DMS 273 (cell line): Measurements from ENCODE around the gene MADD.
A peak's percentile ranks its signal among the peaks of the same experiment; 100 is the strongest.

ENCODE experiments used
- DNase-seq: peaks from one replicate; lab custom pipeline; 2025; ENCODE audit not compliant: unreplicated experiment; lab: John Stamatoyannopoulos, UW

MADD gene

DNA sequence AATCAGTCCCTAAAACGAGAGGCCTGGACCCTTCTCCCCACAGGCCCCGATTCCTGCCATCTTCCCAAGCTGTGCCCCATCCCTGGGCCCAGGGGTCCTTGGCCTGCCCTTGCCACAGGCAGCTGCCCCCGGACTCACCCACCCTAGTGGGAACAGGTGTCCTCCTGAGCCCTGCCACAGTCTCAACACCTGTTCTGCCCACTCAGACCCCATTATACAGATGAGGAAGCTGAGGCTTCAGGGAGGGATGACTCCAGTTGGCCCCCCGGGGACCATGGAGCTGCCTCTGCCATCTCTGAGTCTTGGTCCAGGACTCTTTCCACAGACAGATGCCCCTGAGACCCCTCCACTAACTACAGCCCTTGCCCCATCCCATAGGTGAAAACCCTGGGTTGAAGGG, 66.7 kb downstream of the MADD start:
- DNase-seq: no peak

DNA sequence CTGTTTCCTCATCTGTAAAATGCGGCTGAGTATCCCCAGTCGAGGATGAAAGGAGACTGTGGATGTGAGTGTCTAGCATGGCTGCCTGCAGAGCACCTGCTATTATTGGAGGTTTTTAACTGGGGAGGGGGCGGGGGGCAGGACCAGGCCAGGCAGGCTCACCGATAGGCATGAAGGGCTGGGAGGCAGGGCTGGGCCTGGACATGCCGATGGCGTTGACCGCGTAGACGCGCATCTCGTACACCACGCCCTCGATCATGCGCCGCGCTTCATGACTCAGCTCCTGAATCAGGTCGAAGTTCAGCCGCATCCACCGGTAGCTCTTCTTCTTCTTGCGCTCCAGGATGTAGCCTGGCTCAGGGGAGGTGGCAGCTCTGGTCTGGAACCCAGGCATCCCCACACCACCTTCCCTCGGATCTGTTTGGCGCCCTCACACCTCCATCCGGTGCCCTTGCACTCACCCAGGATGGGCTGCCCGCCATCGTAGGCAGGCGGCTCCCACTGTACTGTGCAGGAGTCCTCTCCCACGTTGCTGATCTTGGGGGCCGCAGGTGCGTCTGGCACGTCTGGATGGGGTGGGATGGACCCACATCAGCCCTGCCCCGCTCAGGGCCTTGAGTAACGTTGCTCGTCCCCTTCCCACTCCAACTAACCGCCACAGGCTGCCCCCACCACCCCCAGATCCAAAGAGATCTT, 67.4 kb downstream of the MADD start:
- no peak for DNase-seq

DNA sequence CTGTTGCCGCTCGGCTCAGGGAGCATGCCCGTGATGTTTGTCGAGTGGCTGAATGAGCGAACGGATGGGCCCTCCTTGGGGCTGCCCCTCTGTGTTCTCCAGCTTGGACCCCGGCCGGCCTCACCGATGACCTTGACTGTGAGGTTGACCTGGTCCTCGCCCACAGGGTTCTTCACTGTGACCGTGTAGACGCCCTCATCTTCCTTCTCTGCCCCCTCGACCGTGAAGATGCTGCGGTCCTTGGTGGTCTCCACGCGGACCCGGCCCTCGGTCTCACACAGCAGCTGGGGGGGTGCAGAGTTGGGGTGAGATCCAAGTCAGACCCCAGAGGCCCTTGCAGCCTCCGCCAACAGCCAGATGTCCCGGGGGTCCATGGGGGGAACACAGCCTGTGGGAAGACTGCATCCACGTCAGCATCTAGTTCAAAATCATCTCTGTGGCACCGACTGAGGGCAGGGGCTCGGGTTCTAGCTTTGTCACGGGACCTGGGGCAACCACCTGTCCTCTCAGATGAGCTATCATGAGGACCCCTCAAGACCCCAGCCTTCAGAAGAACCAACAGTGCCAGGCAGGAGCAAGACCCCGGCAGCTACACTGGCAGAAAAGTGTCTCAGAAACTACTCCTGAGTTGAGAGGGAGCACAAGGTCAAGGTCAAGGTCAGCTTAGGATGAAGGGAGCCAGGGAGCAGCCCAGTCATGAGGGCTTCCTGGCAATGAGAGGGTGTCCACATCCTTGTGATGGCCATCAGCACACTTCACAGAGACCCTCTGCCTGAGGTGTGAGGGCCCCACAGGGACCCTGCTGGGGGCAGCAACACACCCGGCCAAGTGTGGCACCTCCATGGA, 68.7 kb downstream of the MADD start:
- DNase-seq: no peak

DNA sequence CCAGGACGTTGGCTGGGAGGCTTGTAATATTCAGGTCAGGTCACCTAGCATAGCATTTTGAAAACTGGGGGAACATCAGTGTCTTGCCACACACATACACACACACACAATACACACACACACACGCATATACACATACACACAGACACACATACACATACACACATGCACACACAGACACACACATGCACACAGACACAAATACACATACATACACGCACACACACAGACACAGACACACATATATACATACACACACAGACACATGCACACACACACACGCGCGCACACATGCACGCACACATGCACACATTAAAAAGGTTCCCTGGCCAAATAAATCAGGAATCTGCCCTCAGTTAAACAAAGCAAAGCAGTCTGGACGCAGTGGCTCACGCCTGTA, 70.1 kb downstream of the MADD start:
- DNase-seq: no peak

DNA sequence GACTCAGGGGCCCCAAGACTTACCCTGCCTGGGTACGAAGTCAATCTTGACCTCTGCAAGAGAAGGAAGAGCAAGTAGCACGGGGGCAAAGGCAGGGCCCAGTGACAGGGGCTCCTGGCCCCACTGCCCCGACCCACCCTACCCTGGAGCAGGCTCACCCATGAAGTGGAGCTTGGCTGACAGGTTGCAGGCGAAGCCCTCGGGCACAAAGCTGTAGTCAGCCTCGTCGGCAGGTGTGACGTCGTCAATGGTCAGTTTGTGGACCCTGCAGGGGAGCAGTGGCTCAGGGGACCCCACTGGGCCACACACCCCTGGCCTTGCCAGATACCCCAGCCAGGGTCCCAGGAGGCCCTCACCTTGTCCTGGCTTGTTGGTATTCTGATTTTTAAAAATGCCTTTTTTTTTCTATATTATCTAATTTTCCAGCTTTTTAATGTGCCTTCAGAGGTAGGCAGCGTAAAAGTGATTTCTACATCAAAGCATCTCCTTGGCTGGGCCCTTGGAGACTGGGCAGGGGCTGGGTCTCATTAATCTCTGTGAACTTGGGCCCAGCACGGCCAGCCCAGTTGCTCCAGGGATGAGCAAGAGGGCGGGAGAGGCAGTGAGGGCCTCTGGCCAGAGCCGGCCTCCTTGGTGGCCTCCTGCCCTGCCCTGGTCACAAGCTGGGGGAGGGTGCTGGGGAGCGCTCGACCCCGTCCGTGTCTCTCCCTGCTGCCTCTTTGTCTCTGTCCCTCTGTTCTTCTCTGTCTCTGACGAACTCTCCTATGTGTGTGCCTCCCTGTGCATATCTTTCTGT, 71.2 kb downstream of the MADD start:
- DNase-seq: no peak

DNA sequence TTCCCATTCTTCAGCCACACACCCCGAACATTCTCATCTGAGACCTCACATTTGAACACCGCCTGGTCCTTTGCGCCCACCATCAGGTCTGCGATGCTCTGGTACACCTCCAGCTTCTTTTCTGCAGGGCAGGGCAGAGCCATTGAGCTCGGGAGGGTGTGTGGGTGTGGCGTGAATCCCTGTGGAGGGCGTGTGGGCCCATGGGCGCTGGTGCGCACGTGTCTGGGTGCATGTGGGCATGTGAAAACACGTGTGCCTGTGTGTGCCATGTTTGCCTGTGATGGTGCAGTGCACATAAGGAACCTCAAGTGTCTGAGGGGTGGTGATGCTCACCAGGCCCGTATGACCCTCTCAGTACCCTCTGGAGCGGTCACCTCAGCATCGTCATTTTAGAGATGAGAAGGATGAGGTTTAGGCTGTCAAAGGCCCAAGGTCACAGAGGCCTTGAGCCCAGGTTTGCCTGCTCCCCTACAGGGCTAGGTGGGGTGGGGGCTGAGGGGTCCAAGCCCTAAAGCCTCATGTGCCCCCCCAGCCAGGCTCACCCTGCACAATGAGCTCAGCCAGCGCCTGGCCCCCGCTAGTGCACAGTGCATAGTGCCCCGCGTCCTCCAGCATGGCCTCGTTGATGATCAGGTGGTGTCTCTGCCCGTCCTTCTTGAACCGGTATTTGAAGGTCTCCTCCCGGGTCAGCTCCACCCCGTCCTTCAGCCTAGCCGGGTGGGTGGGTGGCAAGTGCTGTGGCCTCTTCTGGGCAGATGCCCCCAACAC, 72.3 kb downstream of the MADD start:
- no peak for DNase-seq

DNA sequence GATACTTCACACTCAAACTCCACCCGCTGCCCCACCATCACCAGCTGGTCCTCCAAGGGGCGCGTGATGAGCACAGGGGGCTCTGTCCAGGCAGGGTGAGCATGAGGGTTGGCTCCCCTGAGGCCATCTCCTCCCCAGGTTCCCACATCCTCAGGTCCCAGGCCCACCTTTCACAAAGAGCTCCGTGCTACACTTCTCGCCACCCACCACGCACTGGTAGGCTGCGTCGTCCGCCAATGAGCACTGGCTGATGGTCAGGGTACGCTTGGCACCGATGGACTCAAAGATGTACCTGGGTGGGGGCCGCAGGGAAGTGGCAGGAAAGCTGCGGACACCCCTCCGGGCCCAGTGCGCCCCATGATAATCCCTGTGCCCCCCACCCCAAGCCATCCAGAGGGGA, 72.9 kb downstream of the MADD start:
- no peak for DNase-seq

DNA sequence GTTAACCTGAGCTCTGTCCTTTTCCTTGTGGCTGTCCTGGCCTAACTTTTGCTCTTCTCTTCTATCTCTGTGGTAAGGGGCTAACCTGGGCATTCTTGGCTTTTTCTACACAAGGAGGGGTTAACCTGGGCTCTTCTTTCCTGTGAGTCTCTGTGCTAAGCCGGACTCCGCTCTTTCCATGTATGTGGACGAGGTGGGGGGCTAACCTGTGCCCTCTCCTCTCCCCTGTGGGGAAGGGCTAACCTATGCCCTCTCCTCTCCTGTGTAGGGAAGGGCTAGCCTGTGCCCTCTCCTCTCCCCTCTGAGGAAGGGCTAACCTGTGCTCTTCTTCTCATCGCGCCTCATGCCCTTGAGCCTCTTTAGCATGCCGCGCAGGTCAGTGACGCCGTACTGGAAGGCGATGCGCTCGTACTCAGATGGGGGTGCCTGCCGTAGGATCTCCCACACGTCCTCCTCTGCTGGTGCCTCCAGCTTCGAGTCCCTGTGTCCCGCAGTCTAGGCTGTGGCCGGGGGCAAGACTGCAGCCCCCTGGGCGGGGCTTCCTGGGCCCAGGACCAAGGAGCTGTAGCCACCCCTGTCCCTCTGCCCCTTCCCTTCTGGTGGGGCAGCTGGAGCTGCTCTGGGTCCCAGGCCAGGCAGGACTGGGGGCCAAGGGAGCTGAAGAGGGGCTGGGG, 76.1 kb downstream of the MADD start:
- no peak for DNase-seq

DNA sequence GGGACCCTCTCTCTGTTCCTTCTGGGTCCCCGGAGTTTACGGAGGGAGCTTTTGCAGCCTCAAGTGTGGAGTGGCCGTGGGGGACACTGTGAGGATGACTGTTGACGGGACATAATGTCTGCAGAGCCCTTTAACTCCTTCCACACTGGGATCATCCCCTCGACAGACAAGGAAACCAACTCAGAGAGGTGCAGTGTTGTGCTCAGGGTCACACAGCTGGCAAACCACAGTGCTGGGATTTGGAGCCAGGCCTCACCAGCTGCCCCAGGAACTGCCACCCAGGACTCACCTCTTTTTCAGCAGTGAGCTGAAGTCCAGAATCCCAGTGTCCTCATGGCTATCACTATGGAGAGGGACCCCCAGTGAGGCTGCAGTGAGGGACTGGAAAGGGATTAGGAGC, 77.2 kb downstream of the MADD start:
- no peak for DNase-seq

DNA sequence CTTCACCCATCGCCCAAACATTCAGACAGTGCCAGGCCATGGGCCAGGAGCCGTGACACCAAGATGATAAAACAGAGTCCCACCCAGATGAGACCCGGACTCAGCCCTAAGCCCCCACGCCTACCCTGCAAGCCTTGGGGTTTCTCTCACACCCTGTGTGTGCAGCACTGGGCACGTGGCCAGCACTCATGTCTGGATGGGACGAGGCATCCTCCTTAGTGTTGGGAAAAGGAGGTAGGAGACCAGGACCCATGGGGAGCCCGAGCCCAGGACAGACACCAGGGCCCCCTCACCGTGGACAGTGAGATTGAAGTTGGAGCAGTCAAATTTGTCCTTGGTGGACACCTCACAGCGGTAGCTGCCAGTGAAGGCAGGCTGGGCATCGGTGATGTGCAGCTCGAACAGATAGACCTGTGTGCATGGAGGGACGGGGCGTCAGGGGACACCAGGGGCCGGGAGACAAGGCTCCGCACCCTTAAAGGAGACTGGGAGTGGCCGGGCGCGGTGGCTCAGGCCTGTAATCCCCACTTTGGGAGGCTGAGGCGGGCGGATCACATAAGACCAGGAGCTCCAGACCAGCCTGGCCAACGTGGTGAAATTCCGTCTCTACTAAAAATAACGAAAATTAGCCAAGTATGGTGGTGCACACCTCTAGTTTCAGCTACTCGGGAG, 78.3 kb downstream of the MADD start:
- no peak for DNase-seq

DNA sequence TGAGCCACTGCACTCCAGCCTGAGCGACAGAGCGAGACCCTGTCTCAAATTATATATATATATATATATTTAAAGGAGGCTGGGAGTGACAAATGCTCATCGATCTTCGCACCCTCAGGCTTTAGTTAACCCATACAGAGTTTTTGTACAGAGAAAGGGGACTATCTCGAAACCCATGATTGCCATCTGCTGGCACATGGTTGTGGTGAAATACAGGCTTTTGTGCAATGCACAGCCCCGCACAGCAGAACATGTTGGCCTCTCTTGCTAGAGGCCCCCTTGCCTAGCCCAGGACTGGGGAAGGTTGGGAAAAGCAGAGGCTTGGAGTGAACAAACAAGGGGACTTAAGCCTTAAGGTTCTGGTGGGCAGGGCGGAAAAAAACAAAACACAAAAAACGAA, 78.9 kb downstream of the MADD start:
- DNase-seq: peak; percentile 70

DNA sequence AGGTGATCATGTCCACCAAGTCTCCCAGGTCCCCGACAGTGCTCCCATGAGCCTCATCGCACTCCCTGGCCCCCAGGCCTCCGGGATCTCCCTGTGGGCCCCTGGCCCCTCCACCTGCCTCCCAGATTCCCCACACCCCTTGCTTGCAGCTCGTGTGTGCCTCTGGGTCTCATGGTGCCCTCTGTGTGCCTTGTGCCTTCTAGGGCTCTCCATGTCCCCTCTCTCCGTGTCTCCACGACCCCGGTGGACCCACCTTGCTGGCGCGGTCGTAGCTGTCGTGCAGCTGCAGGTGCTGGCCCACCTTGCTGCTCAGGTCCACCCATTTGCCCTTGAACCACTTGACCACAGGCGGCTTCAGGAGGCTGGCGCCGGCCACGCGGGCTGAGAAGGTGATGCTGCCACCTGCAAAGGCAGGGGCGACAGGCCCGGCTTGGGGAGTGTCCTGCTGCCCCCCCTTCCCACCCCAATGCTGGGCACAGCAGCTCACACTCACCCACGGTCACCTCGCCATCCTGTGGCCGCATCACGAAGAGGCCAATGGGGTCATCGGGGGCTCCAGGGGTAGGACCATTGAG, 79.7 kb downstream of the MADD start:
- DNase-seq: no peak

DNA sequence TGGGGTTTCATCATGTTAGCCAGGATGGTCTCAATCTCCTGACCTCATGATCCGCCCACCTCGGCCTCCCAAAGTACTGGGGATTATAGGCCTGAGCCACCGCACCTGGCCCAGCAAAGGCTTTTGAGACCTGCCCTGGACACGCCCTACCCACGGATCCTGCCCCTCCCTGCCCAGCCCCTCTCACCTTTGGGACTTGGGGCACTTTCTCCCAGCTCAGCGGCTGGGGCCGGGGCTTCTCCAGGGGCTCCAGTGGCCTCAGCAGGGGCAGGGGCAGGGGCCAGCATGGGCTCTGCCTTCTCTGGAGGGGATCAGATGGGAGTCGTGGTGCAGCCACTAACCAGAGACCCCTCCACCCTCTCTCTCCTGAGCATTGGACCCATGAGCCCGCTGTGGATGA, 80.4 kb downstream of the MADD start:
- no peak for DNase-seq

DNA sequence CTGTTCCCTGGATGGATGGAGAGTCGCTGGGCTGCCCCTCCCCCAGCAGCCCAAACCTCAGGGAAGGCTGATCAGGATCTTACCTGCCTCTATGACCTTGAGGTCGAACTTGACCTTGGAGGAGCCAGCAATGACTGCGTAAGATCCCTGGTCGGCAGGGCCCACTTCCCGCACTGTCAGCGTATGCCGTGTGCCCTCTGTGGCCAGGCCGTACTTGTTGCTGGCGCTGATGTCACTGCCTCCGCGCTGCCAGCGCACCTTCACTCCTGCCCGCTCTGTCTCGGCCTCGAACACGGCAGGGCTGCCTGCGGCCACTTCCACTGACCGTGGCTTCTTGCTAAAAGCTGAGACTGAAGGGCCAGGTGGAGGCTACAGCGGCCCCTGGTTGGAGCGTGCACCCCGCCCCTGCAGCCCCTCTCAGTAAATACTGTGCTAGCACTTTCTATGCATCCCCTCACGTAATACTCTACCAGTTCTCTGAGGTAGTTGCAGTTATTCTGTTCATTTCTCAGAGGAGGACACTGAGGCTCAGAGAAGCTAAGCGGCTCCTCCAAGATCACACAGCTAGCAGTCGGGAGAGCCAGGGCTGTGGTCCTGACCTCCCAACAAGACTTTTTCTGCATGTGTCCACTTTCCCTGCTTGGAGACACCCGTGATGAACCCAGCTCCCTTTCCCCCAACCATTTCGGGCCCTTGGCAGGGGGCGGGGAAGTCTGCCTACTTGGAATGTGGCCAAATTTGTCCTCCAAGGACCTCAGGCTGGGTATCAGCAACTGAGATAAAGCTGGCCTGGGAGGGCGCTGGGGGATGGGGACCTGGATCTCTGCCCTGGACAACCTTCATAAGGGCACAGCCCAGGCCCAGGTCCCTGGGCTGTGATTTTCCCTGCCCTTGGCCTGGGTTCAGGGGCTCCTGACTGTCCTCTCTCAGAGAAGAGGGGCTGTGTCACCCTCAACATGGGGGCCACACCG, 81.5 kb downstream of the MADD start:
- DNase-seq: no peak

DNA sequence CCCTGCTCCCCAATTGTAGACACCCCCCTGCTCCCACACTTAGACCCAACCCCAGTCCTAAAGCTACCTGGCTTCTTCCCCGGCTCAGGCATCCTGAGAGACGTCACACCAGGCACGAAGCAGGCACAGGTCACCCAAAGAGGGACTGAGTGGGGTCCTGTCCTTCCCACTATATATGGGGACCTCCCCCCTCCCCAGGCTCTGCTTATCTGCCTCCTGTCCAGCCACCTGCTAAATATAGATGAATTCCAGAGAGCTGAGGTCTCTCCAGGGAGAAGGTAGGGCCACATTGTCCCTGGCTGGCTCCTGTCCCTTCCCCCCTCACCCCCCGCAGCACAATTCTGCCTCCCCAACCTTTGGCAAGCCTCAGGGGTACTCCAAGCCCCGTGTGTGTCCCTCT, 82.6 kb downstream of the MADD start, which contains the start of gene MYBPC3:
MYBPC3 (minus strand) TSS at position 147 of the 400 bp plus-strand sequence; CDS start at position 92, 55 bp downstream.
- DNase-seq: no peak

DNA sequence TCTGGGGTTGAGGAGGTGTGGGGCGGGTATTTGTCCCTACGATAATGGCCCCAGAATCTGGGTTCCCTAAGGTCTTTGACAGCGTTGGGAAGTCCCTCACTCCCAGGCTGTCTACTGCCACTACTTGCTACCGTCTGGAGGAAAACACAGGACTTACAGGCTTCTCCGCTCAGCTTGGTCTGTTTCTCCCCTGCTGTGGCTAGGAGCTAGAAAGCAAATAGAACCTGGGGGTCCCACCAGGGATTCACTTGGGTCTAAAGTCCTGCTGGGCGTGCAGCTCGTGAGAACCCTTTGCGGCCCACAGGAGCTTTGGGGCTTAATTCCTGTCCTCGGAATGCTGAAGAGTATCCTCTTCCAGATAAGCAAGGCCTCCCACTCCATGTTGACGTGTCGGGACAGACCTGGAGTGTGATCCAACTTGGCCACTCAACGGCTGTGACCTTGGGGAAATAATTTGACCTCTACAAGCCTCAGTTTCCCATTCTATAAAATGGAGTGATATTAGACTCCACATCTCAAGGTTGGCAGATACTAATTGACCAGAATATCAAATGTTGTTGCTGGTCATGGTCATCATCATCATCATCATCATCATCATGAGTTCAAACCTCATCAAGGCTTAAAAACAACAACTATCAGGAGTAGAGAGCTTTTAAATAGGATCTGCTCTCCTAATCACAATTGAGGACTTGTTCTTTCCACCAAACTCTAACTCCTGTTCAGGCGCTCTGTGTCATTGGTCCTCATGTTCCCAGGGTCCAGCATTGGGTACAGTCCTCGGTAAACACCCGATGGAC, 84.2 kb downstream of the MADD start:
- no peak for DNase-seq

DNA sequence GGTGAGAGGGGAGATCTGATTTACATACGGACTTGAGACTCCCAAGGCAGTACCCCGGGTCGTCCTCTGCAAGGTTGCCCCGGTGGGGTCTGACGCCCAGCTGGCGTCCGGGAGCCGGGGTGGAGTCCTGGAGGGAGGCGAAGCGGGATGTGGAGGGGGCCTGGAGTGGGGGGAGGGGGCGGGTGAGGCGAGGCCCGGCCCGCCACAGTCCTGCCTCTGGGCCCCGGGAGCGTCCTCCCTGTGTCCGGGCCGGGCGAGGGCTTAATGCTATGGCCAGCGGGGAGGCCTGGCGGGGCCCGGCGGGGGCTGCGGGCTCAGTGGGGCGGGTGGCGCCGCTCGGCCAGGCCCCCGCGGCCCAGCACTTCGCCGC, 85.0 kb downstream of the MADD start:
- DNase-seq: peak; percentile 57
